Upper lobe of left lung (tissue), 4 donors: ENCODE data around the gene BMP4.

ENCODE experiments used
- EP300 ChIP-seq, 4 donors: sonication (generic); formaldehyde crosslinking; IDR thresholded peaks; one replicate each; pipeline ENCODE4 v1.5.1; 2017; ENCODE audit warnings: antibody characterized with exemption in 4 of 4, control low read depth in 2 of 4
- POLR2A ChIP-seq, 4 donors: fragments of 450-650 bp; IDR thresholded peaks; one replicate each; pipeline ENCODE4 v1.5.1; 2016 to 2017; ENCODE audit warnings: antibody characterized with exemption in 4 of 4, mild to moderate bottlenecking in 2 of 4
- TF ChIP-seq, protein P1 (sequence below), 6 experiments: fragments of 450-650 bp in 4 of 6; fragments of 200-600 bp in 2 of 6; sonication (generic) in 2 of 6; IDR thresholded peaks; one replicate each; pipeline ENCODE4 v1.5.1; 2016 to 2019; ENCODE audit warnings: antibody characterized with exemption in 6 of 6

DNA sequence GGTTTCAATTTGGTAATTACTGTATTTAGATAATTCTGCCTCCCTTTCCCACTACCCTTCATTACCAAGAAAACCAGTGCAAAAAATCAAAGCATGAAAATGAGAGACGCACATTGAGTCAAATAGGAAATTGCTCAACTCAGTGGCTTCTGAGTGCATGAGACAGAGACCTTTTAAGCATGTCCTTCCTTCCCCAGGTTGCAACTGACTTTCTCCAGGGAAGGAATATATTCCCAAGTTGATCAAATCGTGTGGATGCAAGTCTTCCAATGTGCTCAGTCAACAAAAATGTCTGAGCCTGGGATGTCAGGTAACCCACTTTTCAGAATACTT, 12.9 kb downstream of the BMP4 start:
- TF ChIP-seq, protein P1, sequence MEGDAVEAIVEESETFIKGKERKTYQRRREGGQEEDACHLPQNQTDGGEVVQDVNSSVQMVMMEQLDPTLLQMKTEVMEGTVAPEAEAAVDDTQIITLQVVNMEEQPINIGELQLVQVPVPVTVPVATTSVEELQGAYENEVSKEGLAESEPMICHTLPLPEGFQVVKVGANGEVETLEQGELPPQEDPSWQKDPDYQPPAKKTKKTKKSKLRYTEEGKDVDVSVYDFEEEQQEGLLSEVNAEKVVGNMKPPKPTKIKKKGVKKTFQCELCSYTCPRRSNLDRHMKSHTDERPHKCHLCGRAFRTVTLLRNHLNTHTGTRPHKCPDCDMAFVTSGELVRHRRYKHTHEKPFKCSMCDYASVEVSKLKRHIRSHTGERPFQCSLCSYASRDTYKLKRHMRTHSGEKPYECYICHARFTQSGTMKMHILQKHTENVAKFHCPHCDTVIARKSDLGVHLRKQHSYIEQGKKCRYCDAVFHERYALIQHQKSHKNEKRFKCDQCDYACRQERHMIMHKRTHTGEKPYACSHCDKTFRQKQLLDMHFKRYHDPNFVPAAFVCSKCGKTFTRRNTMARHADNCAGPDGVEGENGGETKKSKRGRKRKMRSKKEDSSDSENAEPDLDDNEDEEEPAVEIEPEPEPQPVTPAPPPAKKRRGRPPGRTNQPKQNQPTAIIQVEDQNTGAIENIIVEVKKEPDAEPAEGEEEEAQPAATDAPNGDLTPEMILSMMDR (IDR thresholded peaks at IDR 0.05), result no peak
- TF ChIP-seq POLR2A (IDR thresholded peaks at IDR 0.05) (no peak), EP300 (IDR thresholded peaks at IDR 0.05) (no peak)
